Erythroblast (primary cell): ENCODE data around the gene CCDC30.

Experiments
- DNase-seq, 2 experiments: peaks; one replicate each; lab custom pipeline; 2025; lab: John Stamatoyannopoulos, UW
- GATA1 ChIP-seq: IDR thresholded peaks from 2 replicates; pipeline ENCODE4 v1.6.1; 2011; ENCODE audit warnings: low read depth, mild to moderate bottlenecking, control low read depth, low read length, moderate library complexity
- POLR2A ChIP-seq: IDR thresholded peaks from 2 replicates; pipeline ENCODE4 v1.6.1; 2011; ENCODE audit warnings: mild to moderate bottlenecking, low read length

CCDC30 gene

GRCh38 chr1:42430286-42431135 is 32.6 kb upstream of the CCDC30 start:
- no peak for DNase-seq
- TF ChIP-seq POLR2A, result no peak

GRCh38 chr1:42431514-42431913 is 31.6 kb upstream of the CCDC30 start:
- DNase-seq, result no peak
- TF ChIP-seq GATA1 (no peak), POLR2A (no peak)

GRCh38 chr1:42432714-42433113 is 30.4 kb upstream of the CCDC30 start:
- no peak for TF ChIP-seq POLR2A
- no peak for TF ChIP-seq GATA1

GRCh38 chr1:42433369-42433768 is 29.7 kb upstream of the CCDC30 start:
- DNase-seq, result no peak
- no peak for TF ChIP-seq GATA1
- no peak for TF ChIP-seq POLR2A

More at GRCh38 chr1:42432714-42433113, 30.4 kb upstream of the CCDC30 start:
- DNase-seq, result no peak

- DNase-seq, result no peak
- TF ChIP-seq POLR2A, result no peak
- TF ChIP-seq GATA1, result no peak
These were observed 28.7 kb upstream of the CCDC30 start for GRCh38 chr1:42434340-42434739.

GRCh38 chr1:42439940-42440339 is 23.1 kb upstream of the CCDC30 start:
- DNase-seq, result no peak
- TF ChIP-seq GATA1 (no peak), POLR2A (no peak)

GRCh38 chr1:42442662-42443061 is 20.4 kb upstream of the CCDC30 start:
- TF ChIP-seq GATA1, result no peak
- no peak for TF ChIP-seq POLR2A
- DNase-seq, result no peak

GRCh38 chr1:42449256-42449655 is 13.8 kb upstream of the CCDC30 start:
- TF ChIP-seq GATA1 (no peak), POLR2A (no peak)
- peak in 1 of 2 experiments; percentile 43 for DNase-seq

- TF ChIP-seq POLR2A (no peak), GATA1 (no peak)
- DNase-seq, result no peak
These were observed 13.0 kb upstream of the CCDC30 start for GRCh38 chr1:42450061-42450460.

- DNase-seq, result no peak
- no peak for TF ChIP-seq GATA1
- no peak for TF ChIP-seq POLR2A
These were observed 9.7 kb upstream of the CCDC30 start for GRCh38 chr1:42453386-42453785.

GRCh38 chr1:42454403-42454802 is 8.7 kb upstream of the CCDC30 start:
- no peak for TF ChIP-seq POLR2A
- TF ChIP-seq GATA1, result no peak
- DNase-seq, result no peak

GRCh38 chr1:42456010-42456753 is 6.9 kb upstream of the CCDC30 start, which contains the start of the genes PPCS and ZMYND12:
Gene PPCS, plus strand, starts transcription at chr1:42456543. Its CDS starts 23 bp downstream, at chr1:42456566.
Gene ZMYND12, minus strand, starts transcription at chr1:42456022. Its CDS starts 25 bp downstream, at chr1:42455997.
- TF ChIP-seq POLR2A, result peak; percentile 91
- TF ChIP-seq GATA1, result no peak
- DNase-seq, result peak; percentile 93

- TF ChIP-seq GATA1, result no peak
- TF ChIP-seq POLR2A, result peak; percentile 61
- peak; percentile 82 to 85 for DNase-seq
These were observed 6.4 kb upstream of the CCDC30 start for GRCh38 chr1:42456754-42457089.

- peak in 1 of 2 experiments; percentile 20 for DNase-seq
- TF ChIP-seq GATA1 (no peak), POLR2A (no peak)
These were observed 1.9 kb upstream of the CCDC30 start for GRCh38 chr1:42461196-42461595.

GRCh38 chr1:42463921-42464320 is 835 bp downstream of the CCDC30 start:
- no peak for DNase-seq
- TF ChIP-seq GATA1 (no peak), POLR2A (no peak)
